Measurements from ENCODE around the gene FCN3.
"Not testable (repeated sequence)": the region's sequence is repeated elsewhere in the genome, so short reads cannot be mapped to it uniquely, and the experiment has no call there.

The FCN3 gene

GRCh38 chr1:27398405-27399149 is 24.0 kb upstream of the FCN3 start:
- DNase-seq = no peak

DNA sequence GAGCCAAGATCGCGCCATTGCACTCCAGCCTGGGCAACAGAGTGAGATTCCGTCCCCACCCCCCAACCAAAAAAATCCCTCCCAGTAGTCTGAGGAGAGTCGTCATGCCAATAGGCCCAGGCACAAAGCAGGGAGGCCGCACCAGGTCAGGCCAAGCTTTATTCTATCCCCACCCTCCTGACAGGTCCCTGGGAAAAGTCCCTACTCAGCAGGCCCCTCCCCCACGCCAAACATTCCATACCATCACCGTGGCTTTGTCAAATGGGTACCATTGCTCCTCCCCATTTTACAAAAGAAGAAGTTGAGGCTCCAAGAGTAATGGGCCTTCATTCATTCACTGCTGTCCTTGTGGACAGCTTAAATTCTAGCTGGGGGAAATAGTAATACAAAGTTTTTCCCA is 23.1 kb upstream of the FCN3 start:
- DNase-seq = no peak

- DNase-seq = no peak
These were observed 22.5 kb upstream of the FCN3 start for GRCh38 chr1:27397110-27397509.

DNA sequence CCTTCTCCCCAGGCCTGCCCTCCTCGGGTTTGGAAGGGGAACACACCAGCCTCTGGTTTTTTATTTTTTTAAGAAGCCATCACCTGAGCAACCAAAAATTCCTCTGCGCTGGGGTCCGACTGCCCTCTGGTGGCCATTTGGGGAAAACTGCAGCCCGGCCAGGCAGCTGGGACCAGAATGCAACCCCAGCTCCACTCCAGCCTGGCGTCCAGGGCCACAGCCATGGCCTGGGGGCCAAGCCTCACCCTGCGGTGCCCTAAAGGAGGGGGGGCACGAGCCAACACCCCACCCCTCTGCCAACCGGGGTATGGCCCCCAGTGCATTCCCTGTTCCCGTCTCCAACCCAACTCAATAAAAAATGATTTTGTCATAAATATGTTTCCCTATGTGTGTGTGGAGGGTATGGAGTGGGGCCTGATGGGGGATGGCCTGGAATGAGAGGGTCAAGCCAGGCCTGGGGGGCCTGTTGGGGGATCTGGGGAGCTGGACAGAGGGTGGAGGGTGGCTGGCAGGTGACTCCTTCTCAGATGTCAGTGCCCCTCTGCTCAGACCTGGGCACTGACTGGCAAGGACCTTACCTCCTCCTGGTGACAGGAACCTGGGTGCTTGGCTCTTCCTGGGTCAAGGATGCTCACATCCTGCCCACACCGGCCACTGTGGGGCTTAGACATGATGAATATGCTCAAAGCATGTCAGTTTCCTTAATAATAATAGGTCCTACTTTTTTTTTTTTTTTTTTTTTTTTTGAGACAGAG is 21.0 kb upstream of the FCN3 start:
- peak; percentile 87 to 89 for DNase-seq

GRCh38 chr1:27394925-27395324 is 20.3 kb upstream of the FCN3 start:
- no peak for DNase-seq

DNA sequence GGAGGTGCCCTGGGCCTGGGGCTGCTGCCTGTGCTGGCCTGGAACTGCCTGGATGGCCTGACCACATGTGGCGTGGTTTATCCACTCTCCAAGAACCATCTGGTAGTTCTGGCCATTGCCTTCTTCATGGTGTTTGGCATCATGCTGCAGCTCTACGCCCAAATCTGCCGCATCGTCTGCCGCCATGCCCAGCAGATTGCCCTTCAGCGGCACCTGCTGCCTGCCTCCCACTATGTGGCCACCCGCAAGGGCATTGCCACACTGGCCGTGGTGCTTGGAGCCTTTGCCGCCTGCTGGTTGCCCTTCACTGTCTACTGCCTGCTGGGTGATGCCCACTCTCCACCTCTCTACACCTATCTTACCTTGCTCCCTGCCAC is 19.6 kb upstream of the FCN3 start:
- DNase-seq = no peak

DNA sequence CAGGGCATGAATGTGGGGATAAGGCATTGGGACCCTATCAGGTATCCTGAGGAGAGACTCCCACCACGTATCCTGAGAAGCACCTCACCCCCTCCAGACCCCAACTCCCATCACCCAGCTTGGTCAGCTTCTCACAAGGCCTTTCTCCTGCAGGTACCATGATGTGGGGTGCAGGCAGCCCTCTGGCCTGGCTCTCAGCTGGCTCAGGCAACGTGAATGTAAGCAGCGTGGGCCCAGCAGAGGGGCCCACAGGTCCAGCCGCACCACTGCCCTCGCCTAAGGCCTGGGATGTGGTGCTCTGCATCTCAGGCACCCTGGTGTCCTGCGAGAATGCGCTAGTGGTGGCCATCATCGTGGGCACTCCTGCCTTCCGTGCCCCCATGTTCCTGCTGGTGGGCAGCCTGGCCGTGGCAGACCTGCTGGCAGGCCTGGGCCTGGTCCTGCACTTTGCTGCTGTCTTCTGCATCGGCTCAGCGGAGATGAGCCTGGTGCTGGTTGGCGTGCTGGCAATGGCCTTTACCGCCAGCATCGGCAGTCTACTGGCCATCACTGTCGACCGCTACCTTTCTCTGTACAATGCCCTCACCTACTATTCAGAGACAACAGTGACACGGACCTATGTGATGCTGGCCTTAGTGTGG is 19.1 kb upstream of the FCN3 start:
- no peak for DNase-seq

DNA sequence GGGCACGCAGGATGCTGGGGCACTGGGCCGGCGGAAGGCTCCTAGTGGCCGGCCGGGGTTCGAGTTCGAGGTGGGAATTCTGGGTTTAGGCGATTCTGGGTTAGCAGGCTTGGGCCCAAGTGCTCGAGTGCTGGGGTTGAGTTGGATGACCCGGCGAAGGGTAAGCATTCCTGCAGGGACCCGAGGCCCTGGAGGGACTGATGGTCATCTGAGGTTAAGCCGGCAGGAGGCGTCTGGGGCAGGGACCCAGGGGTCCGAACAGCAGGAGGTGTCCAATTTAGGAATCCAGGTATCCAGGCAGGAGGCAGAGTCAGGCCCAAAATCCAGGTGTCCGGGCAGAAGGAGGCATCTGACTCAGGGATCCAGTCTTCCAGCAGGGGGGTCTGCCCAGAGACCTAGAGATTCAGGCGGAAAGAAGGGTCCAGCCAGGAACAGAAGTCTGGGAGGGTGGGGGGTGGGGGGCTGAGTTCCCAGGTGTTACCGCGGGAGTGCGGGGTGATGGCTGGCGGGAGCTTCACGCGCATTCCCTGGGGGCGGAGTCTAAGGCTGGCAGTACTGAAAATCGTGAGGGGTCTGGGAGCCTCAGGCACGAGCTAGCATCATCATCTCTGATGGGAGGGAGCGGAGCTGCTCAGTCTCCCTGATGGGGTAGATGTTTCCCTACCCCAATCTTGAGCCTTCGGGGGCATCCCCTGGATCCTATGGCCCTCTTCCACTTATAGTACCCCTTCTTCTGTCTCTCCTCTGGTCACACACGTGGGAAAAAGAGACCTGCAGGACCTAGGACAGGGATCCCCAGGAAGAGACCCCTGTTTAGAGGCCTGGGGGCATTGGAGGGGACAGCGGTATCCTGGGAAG is 18.4 kb upstream of the FCN3 start:
- DNase-seq = no peak

DNA sequence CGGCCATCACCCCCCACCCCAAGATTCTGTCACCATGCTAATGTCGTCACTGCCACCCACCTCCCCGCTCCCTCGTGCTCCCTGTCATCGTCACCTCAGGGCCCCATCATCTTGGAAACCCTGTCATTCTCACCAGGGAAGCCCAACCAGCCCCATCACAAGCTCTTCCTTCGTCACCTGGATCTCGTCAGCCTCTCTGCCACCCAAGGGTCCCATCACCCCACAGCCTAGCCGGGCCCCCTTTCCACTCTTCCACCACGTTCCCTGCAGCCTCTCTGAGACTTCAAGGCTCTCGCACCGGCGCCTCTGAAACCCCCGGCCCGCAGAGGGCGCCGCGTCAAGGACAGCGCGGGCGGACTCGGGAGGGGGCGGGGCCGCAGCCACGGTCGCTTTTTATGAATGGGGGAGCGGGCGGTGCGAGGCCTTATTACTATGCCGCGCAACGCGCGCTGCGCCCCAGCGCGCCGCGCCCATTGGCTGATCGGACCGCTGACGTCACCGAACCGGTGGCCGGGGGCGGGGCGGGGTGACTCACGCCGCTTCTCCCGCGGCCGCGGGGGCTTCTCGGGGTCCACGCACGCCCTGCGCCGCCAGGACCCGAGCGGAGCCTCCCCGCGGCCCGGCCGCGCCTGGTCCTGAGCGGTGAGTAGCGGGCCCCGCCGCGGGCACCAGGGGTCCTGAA is 17.6 kb upstream of the FCN3 start, which contains the start of gene GPR3:
Gene GPR3, plus strand, starts transcription at position 527 of the 682 bp plus-strand sequence. CDS start 1,177 bp downstream, outside the sequence.
- peak; percentile 97 to 98 for DNase-seq

- DNase-seq = peak; percentile 46 to 58
These were observed 17.0 kb upstream of the FCN3 start for GRCh38 chr1:27391511-27392095.

DNA sequence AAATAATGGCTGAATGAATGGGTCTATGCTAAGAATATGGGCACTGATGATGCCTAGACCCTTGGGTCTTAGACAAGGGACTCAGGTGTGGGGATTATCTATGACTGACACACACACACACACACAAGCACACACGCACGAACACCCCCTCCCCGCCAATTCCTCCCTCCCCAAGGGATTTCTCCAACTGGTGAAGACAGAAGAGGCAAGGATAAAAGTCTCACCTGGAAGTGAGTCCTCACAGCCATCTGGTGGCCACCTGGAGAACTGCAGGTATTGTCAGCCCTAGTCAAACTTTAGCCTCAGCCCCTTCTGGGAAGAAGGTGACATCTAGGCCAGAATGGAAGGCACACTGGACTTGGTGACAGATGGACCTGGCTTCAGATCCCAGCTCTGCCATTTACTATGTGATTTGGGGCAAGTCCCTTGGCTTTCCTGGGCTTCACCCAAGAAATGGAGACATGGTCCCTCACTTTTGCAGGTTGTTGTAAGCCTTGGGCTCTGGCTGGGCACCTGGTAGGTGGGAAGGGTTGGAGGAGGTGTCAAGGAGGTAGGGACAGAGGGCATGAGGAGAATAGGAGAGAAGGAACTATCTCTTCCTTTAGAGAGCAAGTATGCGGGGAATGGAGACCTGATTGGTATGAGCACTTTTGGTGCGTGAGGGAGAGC is 13.8 kb upstream of the FCN3 start:
- DNase-seq = peak; percentile 85 to 86

GRCh38 chr1:27384797-27385196 is 10.2 kb upstream of the FCN3 start:
- DNase-seq = not testable (repeated sequence)

GRCh38 chr1:27383661-27384060 is 9.0 kb upstream of the FCN3 start:
- no peak for DNase-seq

DNA sequence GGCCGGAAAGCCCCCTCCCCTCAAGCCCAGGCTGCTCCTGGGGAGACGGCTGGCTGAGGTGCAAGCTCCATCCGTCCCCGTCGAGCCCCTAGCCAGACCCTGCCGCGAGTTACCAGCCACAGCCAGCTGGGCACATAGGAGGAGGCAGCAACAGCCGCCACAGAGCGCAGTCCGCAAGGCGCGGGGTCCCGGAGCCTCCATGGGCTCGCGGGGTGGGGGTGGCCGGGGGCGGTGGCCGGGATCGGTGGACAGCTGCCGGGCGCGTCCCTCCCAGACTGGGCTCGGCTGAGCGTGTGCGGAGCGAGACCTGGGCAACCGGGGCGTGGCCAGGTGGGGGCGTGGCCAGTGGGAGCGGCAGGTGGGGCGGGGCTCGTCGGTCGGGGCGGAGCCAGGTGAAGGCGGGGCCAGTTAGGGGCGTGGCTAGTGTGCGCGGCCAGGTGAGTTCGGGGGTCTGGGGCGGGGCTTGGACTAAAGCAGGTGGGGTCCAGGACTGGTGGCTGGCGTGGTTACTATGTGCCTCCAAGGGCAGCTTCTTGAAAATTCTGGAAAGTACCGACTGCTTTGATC is 8.5 kb upstream of the FCN3 start, which contains the start of gene CD164L2:
Gene CD164L2, minus strand, starts transcription at position 295 of the 567 bp plus-strand sequence. Its CDS starts 94 bp downstream, at position 201.
- DNase-seq = peak; percentile 63 to 67

DNA sequence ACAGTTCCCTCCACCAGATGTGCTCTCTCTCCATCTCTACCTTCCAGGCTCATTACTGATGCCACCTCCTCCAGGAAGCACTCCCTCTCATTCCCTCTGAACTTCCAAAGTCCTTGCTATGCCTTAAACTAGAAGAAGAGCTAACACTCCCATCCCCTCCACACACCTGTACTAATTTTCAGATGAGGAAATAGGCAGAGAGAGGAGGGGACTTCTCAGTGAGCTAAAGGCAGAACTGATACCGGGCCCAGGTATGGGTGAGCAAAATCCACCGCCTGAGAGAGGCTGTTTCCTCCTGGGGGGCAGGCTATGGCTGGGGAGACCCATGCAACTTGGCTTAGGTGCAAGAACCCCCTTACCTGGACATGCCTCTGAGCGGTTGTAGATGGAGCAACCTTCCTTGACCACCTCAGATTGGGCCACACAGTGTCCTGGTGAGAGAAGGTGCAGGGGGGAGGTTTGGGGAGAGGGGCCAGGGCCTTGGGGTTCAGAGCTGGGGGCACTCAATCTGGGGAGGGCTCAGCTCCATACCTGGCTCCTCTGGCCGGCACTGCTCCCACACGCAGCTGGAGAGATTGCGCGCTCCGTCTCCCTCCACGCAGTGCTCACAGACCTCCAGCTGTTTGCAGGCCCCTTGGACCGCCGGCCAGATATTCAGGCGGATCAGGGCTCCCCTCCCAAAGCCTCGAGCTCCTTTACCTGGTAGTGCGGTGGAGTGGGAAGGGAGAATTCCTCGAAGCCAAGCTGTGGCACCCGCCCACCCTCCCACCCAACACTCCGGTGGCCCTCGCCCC is 7.5 kb upstream of the FCN3 start:
- DNase-seq = no peak

DNA sequence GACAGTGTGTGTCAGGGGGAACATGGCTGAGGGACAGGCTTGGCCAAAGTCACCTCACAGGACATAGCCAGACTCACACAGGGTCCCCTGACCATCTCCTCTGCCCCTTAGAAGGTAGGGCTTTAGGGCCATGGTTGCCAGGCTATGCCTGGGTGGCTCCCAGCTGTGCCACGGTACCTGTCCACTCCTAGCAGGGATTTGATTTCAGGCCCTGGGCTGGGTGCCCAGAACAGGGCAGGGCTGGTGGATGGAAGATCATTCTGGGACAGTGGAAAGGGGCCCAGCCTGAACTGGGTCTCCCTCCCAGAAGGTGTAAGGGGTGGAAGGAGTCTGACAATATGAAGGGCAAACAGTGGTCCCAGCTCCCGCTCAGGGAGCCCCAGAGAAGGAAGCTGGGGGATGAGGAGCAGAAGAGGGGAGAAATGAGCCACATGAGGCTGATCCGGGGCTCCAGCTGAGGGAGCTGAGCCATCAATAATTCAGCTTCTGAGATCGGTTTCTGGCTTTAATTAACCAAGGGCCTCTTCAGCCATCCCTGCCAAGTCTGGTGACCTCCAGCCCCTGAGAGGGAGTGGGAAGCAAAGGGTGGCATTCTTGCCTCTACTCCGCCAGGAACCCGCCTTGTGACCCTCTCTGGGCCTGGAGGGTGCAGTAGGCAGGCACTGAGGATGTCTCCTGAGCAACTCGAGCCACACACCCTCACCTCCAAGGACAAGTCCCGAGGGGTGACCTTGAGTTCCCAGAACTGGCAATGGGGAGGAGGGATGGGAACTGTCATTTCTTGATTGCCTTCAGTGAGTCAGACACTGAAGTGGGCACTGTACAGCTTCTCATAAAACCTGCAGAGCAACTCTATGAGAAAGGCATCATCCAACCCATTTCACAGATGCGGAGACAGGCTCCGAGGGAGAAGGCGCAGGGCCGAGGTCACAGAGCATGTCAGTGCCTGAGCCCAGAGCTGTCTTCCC is 6.4 kb upstream of the FCN3 start:
- no peak for DNase-seq

DNA sequence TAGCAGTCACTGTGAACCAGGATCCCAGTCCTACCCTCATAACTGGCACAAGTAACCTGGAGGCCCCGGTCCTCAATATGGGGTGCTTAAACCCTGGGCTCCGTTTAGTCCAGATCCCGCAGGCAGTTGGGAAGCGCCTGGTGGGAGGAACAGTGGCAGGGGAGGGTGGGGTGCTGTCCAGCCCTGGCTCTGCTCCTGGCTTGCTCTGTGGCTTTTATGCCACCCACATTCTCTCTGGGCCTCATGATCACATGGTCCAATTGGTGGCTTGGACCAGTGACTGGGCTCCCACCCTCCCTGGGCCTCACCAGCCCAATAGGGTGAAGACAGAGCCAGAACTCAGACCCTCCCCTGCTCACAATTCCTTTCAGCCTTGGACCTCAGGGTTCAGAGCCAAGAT is 5.6 kb upstream of the FCN3 start:
- DNase-seq = no peak

GRCh38 chr1:27379564-27380122 is 5.0 kb upstream of the FCN3 start:
- DNase-seq = no peak
